HFFc6 (cell line): ENCODE measurements around the gene CDH13. TPM values are rescaled to one million over a fixed set of nuclear protein-coding genes. Genes with fewer than 3 reads are reported as not detected.

Source experiments
- DNase-seq: peaks from one replicate; pipeline ENCODE4 v3.0.0-alpha.2; 2018
- H3K27ac Mint-ChIP-seq: 2 replicates; pipeline ENCODE4 v1.8.0; 2020; ENCODE audit warnings: mild to moderate bottlenecking, mixed read lengths
- H3K27me3 Mint-ChIP-seq: 2 replicates; pipeline ENCODE4 v1.8.0; 2021; ENCODE audit warnings: mild to moderate bottlenecking, moderate library complexity, mixed read lengths; ENCODE audit not compliant: insufficient read depth
- H3K36me3 Mint-ChIP-seq: 2 replicates; pipeline ENCODE4 v1.8.0; 2021; ENCODE audit warnings: low read depth, mixed read lengths
- H3K4me1 Mint-ChIP-seq: 2 replicates; pipeline ENCODE4 v1.8.0; 2020; ENCODE audit warnings: low read depth, mixed read lengths
- H3K4me3 Mint-ChIP-seq: 2 replicates; pipeline ENCODE4 v1.8.0; 2020; ENCODE audit warnings: mild to moderate bottlenecking, moderate library complexity, mixed read lengths
- H3K9me3 Mint-ChIP-seq: 2 replicates; pipeline ENCODE4 v1.8.0; 2020; ENCODE audit warnings: mild to moderate bottlenecking, mixed read lengths
- total RNA-seq, 6 experiments: library from RNA; stranded (reverse); fragmentation: NEBNext Ultra II Directional; extraction: Animal tissue kit (Norgen Biotek cat#: 25700); gene quantifications; 2 replicates in 1 of 6; 3 replicates in 5 of 6; pipeline ENCODE4 v1.2.3, GENCODE V29; 2021
- TF ChIP-seq, protein P1 (sequence below): fragments of 200-600 bp; sonication (generic); IDR thresholded peaks from 2 replicates; pipeline ENCODE4 v1.5.0; 2021; ENCODE audit warnings: antibody characterized with exemption, mild to moderate bottlenecking

CDH13 gene
- total RNA-seq, 6 experiments from 2014 or later: 3.6 to 14.7 (median 4.7) TPM

- Mint-ChIP-seq H3K4me1 (no peaks in the 10 kb centered on the region), H3K27ac (no peak overlapping the region), H3K9me3 (peaks cover 17% of the 10 kb centered on the region), H3K36me3 (no peaks in the 10 kb centered on the region; the same call in 1 of the 2 replicates), H3K4me3 (no peak overlapping the region), H3K27me3 (no peaks in the 10 kb centered on the region; the same call in 1 of the 2 replicates)
- TF ChIP-seq, protein P1, sequence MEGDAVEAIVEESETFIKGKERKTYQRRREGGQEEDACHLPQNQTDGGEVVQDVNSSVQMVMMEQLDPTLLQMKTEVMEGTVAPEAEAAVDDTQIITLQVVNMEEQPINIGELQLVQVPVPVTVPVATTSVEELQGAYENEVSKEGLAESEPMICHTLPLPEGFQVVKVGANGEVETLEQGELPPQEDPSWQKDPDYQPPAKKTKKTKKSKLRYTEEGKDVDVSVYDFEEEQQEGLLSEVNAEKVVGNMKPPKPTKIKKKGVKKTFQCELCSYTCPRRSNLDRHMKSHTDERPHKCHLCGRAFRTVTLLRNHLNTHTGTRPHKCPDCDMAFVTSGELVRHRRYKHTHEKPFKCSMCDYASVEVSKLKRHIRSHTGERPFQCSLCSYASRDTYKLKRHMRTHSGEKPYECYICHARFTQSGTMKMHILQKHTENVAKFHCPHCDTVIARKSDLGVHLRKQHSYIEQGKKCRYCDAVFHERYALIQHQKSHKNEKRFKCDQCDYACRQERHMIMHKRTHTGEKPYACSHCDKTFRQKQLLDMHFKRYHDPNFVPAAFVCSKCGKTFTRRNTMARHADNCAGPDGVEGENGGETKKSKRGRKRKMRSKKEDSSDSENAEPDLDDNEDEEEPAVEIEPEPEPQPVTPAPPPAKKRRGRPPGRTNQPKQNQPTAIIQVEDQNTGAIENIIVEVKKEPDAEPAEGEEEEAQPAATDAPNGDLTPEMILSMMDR: no peak
- no peak for DNase-seq
Observed at GRCh38 chr16:83174671-83175070, 547.9 kb downstream of the CDH13 start.

GRCh38 chr16:83176802-83177201, 550.0 kb downstream of the CDH13 start:
- no peak for DNase-seq
- no peak overlapping the region for H3K27ac Mint-ChIP-seq
- H3K9me3 Mint-ChIP-seq: peaks cover 4% of the 10 kb centered on the region; the same call in 1 of the 2 replicates
- H3K4me1 Mint-ChIP-seq: no peaks in the 10 kb centered on the region
- H3K4me3 Mint-ChIP-seq: no peak overlapping the region
- no peaks in the 10 kb centered on the region; the same call in 1 of the 2 replicates for H3K27me3 Mint-ChIP-seq
- TF ChIP-seq, protein P1: no peak
- H3K36me3 Mint-ChIP-seq: no peaks in the 10 kb centered on the region

GRCh38 chr16:83185902-83186301, 559.1 kb downstream of the CDH13 start:
- TF ChIP-seq, protein P1: no peak
- DNase-seq: no peak
- no peak overlapping the region for H3K27ac Mint-ChIP-seq
- peaks cover 7% of the 10 kb centered on the region; the same call in 1 of the 2 replicates for H3K4me1 Mint-ChIP-seq
- H3K9me3 Mint-ChIP-seq: peaks cover 23% of the 10 kb centered on the region; the same call in 1 of the 2 replicates
- H3K27me3 Mint-ChIP-seq: peaks cover 2% of the 10 kb centered on the region; the same call in 1 of the 2 replicates
- no peak overlapping the region for H3K4me3 Mint-ChIP-seq
- H3K36me3 Mint-ChIP-seq: no peaks in the 10 kb centered on the region

DNA sequence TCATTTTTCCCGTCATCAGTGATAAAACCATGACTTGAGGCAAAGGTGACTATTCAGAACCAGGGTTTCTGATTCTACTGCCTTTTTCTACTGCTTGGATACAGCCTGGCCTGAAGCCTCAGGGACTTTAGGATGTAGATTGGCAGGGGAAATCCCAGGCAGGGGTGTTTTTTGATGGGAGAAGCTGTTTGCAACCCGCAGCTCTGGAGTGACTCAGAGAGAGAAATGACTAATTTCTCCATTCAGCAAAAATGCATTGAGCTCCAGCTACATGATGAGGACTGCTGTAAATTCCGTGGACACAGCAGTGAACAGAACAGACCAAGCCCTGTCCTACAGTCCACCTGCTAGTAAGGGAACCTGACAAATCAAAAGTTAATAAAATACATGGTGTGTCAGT, 560.6 kb downstream of the CDH13 start:
- peaks cover 7% of the 10 kb centered on the region; the same call in 1 of the 2 replicates for H3K4me1 Mint-ChIP-seq
- TF ChIP-seq, protein P1: no peak
- H3K27ac Mint-ChIP-seq: no peak overlapping the region
- peaks cover 23% of the 10 kb centered on the region; the same call in 1 of the 2 replicates for H3K9me3 Mint-ChIP-seq
- peak; percentile 57 for DNase-seq
- no peaks in the 10 kb centered on the region for H3K36me3 Mint-ChIP-seq
- H3K4me3 Mint-ChIP-seq: no peak overlapping the region
- H3K27me3 Mint-ChIP-seq: peaks cover 2% of the 10 kb centered on the region; the same call in 1 of the 2 replicates

- Mint-ChIP-seq H3K4me3 (no peak overlapping the region), H3K27ac (no peak overlapping the region), H3K4me1 (no peaks in the 10 kb centered on the region), H3K9me3 (peaks cover 10% of the 10 kb centered on the region), H3K27me3 (peaks cover 1% of the 10 kb centered on the region; the same call in 1 of the 2 replicates), H3K36me3 (0 out of 2 replicates have a peak, but pooled peaks cover 4% of the 10 kb centered on the region)
- DNase-seq: no peak
- TF ChIP-seq, protein P1: no peak
Observed at GRCh38 chr16:83196796-83197195, 570.0 kb downstream of the CDH13 start.
